NB4 (cell line): Measurements from ENCODE around the gene TMEM47.

Experiments
- TF ChIP-seq, protein P1 (sequence below): IDR thresholded peaks from one replicate; pipeline ENCODE4 v1.5.1; 2012; ENCODE audit warnings: low read depth, low read length
- TF ChIP-seq, protein P2 (sequence below): IDR thresholded peaks from 2 replicates; pipeline ENCODE4 v1.6.1; 2011; ENCODE audit warnings: low read depth, low read length

DNA sequence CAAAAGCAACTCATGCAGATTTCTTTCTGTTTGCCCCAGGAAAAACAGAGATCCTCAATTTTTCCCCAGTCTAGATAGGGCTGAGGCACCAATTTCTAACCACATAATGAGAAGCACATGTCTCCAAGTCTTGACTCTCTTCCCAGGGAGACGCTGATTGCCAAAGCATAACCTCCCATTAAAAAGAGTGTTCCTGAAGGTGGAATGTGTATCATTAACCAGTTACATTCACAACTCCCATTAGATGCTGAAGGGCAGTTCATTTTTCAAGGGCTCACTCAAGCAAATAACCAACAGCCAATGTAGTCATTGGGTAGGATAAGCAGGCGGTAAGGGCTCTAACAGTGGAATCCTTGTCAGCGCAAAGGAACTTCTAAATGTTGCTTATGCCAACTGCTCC, 27.5 kb downstream of the TMEM47 start:
- TF ChIP-seq, protein P1, sequence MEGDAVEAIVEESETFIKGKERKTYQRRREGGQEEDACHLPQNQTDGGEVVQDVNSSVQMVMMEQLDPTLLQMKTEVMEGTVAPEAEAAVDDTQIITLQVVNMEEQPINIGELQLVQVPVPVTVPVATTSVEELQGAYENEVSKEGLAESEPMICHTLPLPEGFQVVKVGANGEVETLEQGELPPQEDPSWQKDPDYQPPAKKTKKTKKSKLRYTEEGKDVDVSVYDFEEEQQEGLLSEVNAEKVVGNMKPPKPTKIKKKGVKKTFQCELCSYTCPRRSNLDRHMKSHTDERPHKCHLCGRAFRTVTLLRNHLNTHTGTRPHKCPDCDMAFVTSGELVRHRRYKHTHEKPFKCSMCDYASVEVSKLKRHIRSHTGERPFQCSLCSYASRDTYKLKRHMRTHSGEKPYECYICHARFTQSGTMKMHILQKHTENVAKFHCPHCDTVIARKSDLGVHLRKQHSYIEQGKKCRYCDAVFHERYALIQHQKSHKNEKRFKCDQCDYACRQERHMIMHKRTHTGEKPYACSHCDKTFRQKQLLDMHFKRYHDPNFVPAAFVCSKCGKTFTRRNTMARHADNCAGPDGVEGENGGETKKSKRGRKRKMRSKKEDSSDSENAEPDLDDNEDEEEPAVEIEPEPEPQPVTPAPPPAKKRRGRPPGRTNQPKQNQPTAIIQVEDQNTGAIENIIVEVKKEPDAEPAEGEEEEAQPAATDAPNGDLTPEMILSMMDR: no peak
- TF ChIP-seq, protein P2, sequence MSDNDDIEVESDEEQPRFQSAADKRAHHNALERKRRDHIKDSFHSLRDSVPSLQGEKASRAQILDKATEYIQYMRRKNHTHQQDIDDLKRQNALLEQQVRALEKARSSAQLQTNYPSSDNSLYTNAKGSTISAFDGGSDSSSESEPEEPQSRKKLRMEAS: no peak
